K562 (cell line): ENCODE data around the gene BCAS3. TPM values are rescaled to one million over a fixed set of nuclear protein-coding genes. Genes with fewer than 3 reads are reported as not detected.
A peak's percentile ranks its signal among the peaks of the same experiment; 100 is the strongest.

Source experiments
- ATAC-seq: fragments of 200-7000 bp; cut with Tn5 transposase; 3 replicates; pipeline ENCODE4 v1.9.1; 2020; ENCODE audit warnings: moderate library complexity
- BruUV-seq: library from RNA; stranded (reverse); fragments of 400-500 nt; replicated peaks from 2 replicates; lab custom pipeline; 2021; lab: Mats Ljungman, UMichigan
- CTCF ChIA-PET: fragments of 300-600 bp; formaldehyde crosslinking; extraction: SDS; loops from one replicate; lab custom pipeline; 2021; ENCODE audit warnings: low intra/inter-chr PET ratio; lab: Yijun Ruan, JAX
- POLR2A ChIA-PET: fragments of 300-600, 350-650 bp; sonication (Branson Sonifier 250); formaldehyde crosslinking; extraction: SDS; loops from one replicate; lab custom pipeline; 2021; ENCODE audit warnings: antibody characterized with exemption, inconsistent platforms; lab: Yijun Ruan, JAX
- DNase-seq, 4 experiments: peaks; one replicate each; pipeline versions ENCODE4 v3.0.0 to v3.0.0-alpha.2; 2011 to 2018; ENCODE audit warnings: low spot score in 3 of 4, mixed read lengths in 3 of 4; ENCODE audit errors: extremely low read depth in 1 of 4
- FAIRE-seq: peaks from 2 replicates; lab custom pipeline; 2011; peaks lifted over from hg19 to GRCh38; lab: Jason Lieb, UNC
- H2AFZ ChIP-seq: 2 replicates; pipeline ENCODE4 v1.6.0; 2011; ENCODE audit warnings: low read depth, low read length, control low read depth, inconsistent platforms
- H3K27ac ChIP-seq: fragments of 200-600 bp; 3 replicates; pipeline ENCODE4 v1.8.0; 2011; ENCODE audit warnings: low read depth, mild to moderate bottlenecking, control low read depth, inconsistent platforms, low read length, moderate library complexity, mixed read lengths; ENCODE audit errors: extremely low read depth
- H3K27me3 ChIP-seq, 2 experiments: fragments of 300-600 bp in 1 of 2; 2 replicates in 1 of 2; 3 replicates in 1 of 2; pipeline versions ENCODE4 v1.6.0 to v1.8.0; 2011; ENCODE audit warnings: inconsistent platforms in 2 of 2, low read length in 2 of 2, mild to moderate bottlenecking in 1 of 2, mixed read lengths in 1 of 2, moderate library complexity in 1 of 2; ENCODE audit not compliant: control insufficient read depth in 2 of 2, insufficient read depth in 2 of 2
- H3K36me3 ChIP-seq: fragments of 300-600 bp; 3 replicates; pipeline ENCODE4 v1.8.0; 2011; ENCODE audit warnings: mild to moderate bottlenecking, low read length, inconsistent platforms; ENCODE audit not compliant: control insufficient read depth, insufficient read depth
- H3K4me1 ChIP-seq, 2 experiments: fragments of 200-600 bp in 1 of 2; replicated peaks in 1 of 2; 2 replicates in 1 of 2; 3 replicates in 1 of 2; pipeline versions ENCODE4 v1.5.1 to v1.8.0; 2011; ENCODE audit warnings: inconsistent platforms in 2 of 2, low read length in 2 of 2, mild to moderate bottlenecking in 1 of 2, mixed read lengths in 1 of 2, moderate library complexity in 1 of 2; ENCODE audit not compliant: control insufficient read depth in 2 of 2, insufficient read depth in 2 of 2
- H3K4me2 ChIP-seq: 2 replicates; pipeline ENCODE4 v1.6.1; 2011; ENCODE audit warnings: low read length, control low read depth, inconsistent platforms, mixed read lengths; ENCODE audit not compliant: insufficient read depth
- H3K4me3 ChIP-seq: fragments of 200-600 bp; sonication (generic), shearing (Covaris generic); 2 replicates; pipeline ENCODE4 v1.5.1; 2016; ENCODE audit warnings: control low read depth, inconsistent platforms
- H3K79me2 ChIP-seq: fragments of 200-600 bp; 3 replicates; pipeline ENCODE4 v1.8.0; 2011; ENCODE audit warnings: low read length, inconsistent platforms; ENCODE audit not compliant: control insufficient read depth, insufficient read depth
- H3K9ac ChIP-seq, 2 experiments: 2 replicates each; pipeline versions ENCODE4 v1.6.0 to v1.6.1; 2011; ENCODE audit warnings: low read depth in 2 of 2, low read length in 2 of 2, control low read depth in 1 of 2, inconsistent platforms in 1 of 2, mild to moderate bottlenecking in 1 of 2, mixed read lengths in 1 of 2; ENCODE audit not compliant: insufficient read depth in 1 of 2
- H3K9me1 ChIP-seq: one replicate; pipeline ENCODE4 v1.6.0; 2011; ENCODE audit warnings: inconsistent platforms, mild to moderate bottlenecking, low read length, moderate library complexity; ENCODE audit not compliant: control insufficient read depth, insufficient read depth
- H3K9me3 ChIP-seq: replicated peaks from 2 replicates; pipeline ENCODE4 v1.5.1; 2011; ENCODE audit warnings: low read depth, low read length, inconsistent platforms; ENCODE audit not compliant: control insufficient read depth, insufficient read depth
- H4K20me1 ChIP-seq: replicated peaks from 2 replicates; pipeline ENCODE4 v1.6.1; 2011; ENCODE audit warnings: low read length, inconsistent platforms, mixed read lengths; ENCODE audit not compliant: control insufficient read depth, insufficient read depth
- BCLAF1 ChIP-seq, 2 experiments: fragments of 450-650 bp in 1 of 2; IDR thresholded peaks; 2 replicates each; pipeline ENCODE4 v1.6.1; 2011 to 2017; ENCODE audit warnings: low read depth in 2 of 2, antibody characterized with exemption in 1 of 2, borderline replicate concordance in 1 of 2, low read length in 1 of 2, mild to moderate bottlenecking in 1 of 2, mixed read lengths in 1 of 2; ENCODE audit not compliant: control insufficient read depth in 1 of 2
- EWSR1 ChIP-seq: fragments of 450-650 bp; IDR thresholded peaks from 2 replicates; pipeline ENCODE4 v1.6.1; 2018; ENCODE audit warnings: borderline replicate concordance, mild to moderate bottlenecking, low read depth, moderate library complexity; ENCODE audit not compliant: partially characterized antibody
- ZBTB11 ChIP-seq, 3 experiments: fragments of 200-800 bp in 1 of 3; fragments of 250-450 bp in 1 of 3; fragments of 450-650 bp in 1 of 3; sonication (Bioruptor Pico) in 1 of 3; sonication (Bioruptor generic) in 1 of 3; formaldehyde crosslinking in 1 of 3; IDR thresholded peaks; 2 replicates each; pipeline versions ENCODE4 v1.6.1 to v1.8.0; 2016 to 2022; ENCODE audit warnings: mild to moderate bottlenecking in 2 of 3, missing genetic modification characterization in 2 of 3, missing compliant biosample characterization in 1 of 3, moderate library complexity in 1 of 3
- ZNF280A ChIP-seq: fragments of 450-650 bp; IDR thresholded peaks from 2 replicates; pipeline ENCODE4 v1.6.1; 2018; ENCODE audit warnings: mild to moderate bottlenecking, low read depth; ENCODE audit not compliant: partially characterized antibody
- WGBS: fragments of 100-300 bp; shearing (Covaris generic); methylation state at CpG from one replicate; pipeline ENCODE4 v1.1.6; 2016; ENCODE audit warnings: low coverage, mixed read lengths; ENCODE audit not compliant: insufficient coverage; ENCODE audit errors: missing lambda C conversion rate; 5-methylcytosine and 5-hydroxymethylcytosine counted together
- in situ Hi-C: fragments of 300-500 bp; cut with MboI; formaldehyde crosslinking; loops from 4 replicates; pipeline ENCODE4 v1.15.0; 2018; ENCODE audit warnings: inconsistent platforms, mixed read lengths
- intact Hi-C: fragments of 100-400 bp; cut with micrococcal nuclease; formaldehyde crosslinking; loops from 2 replicates; pipeline ENCODE4 v1.14.2; 2022
- polyA plus RNA-seq, 8 experiments: library from polyadenylated mRNA; depleted of rRNA in 4 of 8; stranded (reverse) in 5 of 8; unstranded in 3 of 8; fragments of >200 nt; fragmentation: Nextera tagmentation in 2 of 8; fragmentation: Illumina TruSeq in 1 of 8; extraction: Ambion mirVana in 2 of 8; extraction: Trizol in 1 of 8; gene quantifications; 2 replicates each; pipeline versions ENCODE4 v1.2.1 to v1.2.3, GENCODE V29; 2011 to 2014; ENCODE audit warnings: inconsistent platforms in 1 of 8, missing spikeins in 1 of 8
- total RNA-seq, 7 experiments: library from RNA; depleted of rRNA in 6 of 7; stranded (reverse); fragments of >200 nt in 6 of 7; fragmentation: Illumina TruSeq in 2 of 7; extraction: Trizol in 2 of 7; gene quantifications; 2 replicates each; pipeline versions ENCODE4 v1.2.1 to v1.2.3, GENCODE V29; 2011 to 2021; ENCODE audit warnings: low replicate concordance in 1 of 7

Gene BCAS3
- total and polyA plus RNA-seq, 9 of the 15 experiments (the other 6 are each of a cell fraction or from before 2014, with no cell fraction given): 1.9 to 5.5 (median 3.5) TPM

- Histone ChIP-seq H3K4me3 (no peak overlapping the region), H3K4me2 (no peak overlapping the region), H3K36me3 (no peaks in the 10 kb centered on the region), H3K9ac (no peak overlapping the region), H3K27me3 (peaks cover 7 to 28% of the 10 kb centered on the region in 2 experiments; a peak in 4 of 5 replicates), H3K79me2 (no peaks in the 10 kb centered on the region), H3K4me1 (no peaks in the 10 kb centered on the region), H3K9me3 (no peaks in the 10 kb centered on the region)
- FAIRE-seq: no peak
- WGBS: 1% methylated on average over 4 of the region's 5 CpGs
- BruUV-seq: no TSS peak
- CTCF ChIA-PET: no interaction called here
- POLR2A ChIA-PET: no interaction called here
- intact Hi-C loops: no loop called here
- TF ChIP-seq ZBTB11 (CRISPR knock-in tag; IDR thresholded peaks at IDR 0.05): peak in 1 of 3 experiments; percentile 61; a peak in 1 of 6 replicates
- peak; percentile 50 for TF ChIP-seq EWSR1
- TF ChIP-seq ZNF280A: no peak
- peak in 1 of 2 experiments; percentile 71; a peak in 1 of 4 replicates for TF ChIP-seq BCLAF1 (IDR thresholded peaks at IDR 0.05; ENCODE audit: borderline replicate concordance in 1 of 2, control insufficient read depth in 1 of 2, low read depth in 2 of 2, low read length in 1 of 2)
- TF ChIP-seq, all 486 proteins: peak for 3
- in situ Hi-C loops: loop anchor here (5.0 to 10.0 kb wide), 2 partner anchors 130 to 423 kb away; no protein-coding TSS in a partner anchor
- Histone ChIP-seq H2AFZ (no peak overlapping the region), H3K27ac (no peak overlapping the region), H4K20me1 (no peaks in the 10 kb centered on the region), H3K9me1 (no peaks in the 10 kb centered on the region)
- no peak for ATAC-seq
- DNase-seq: peak in 1 of 4 experiments; percentile 1
Measured at GRCh38 chr17:61422116-61422799, 744.6 kb downstream of the BCAS3 start.
